ENCODE measurements around the gene RHOT2.
A peak's percentile ranks its signal among the peaks of the same experiment; 100 is the strongest.

Gene RHOT2

DNA sequence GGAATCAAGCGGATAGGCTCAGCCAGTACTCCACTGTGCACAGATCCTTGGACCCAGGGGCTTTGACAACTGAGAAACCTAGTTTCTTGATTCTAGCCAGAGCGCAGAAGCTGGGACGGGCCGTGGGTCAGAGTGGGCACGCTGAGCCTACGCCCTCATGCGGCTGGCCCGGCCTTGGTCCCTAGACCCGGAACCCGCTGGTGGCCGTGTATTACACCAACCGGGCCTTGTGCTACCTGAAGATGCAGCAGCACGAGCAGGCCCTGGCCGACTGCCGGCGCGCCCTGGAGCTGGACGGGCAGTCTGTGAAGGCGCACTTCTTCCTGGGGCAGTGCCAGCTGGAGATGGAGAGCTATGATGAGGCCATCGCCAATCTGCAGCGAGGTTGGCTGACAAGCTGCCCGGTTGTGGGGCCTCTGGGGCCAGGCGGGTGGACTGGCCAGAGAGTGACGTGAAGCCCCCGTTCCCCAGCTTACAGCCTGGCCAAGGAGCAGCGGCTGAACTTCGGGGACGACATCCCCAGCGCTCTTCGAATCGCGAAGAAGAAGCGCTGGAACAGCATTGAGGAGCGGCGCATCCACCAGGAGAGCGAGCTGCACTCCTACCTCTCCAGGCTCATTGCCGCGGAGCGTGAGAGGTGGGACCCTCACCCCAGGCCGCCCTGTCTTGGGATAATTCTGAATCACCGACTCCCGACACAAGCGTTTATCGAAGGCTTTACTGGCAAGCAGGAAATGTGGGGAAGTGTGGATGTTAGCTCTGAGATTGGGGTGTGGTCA, 13.2 kb downstream of the RHOT2 start:
- H3K4me3 ChIP-seq (ENCODE audit: low read depth, low read length) = peak overlapping the region; percentile 91
- no peaks in the 10 kb centered on the region for H3K27me3 ChIP-seq
- peaks cover 15% of the 10 kb centered on the region for H3K4me1 ChIP-seq
- peaks cover 41% of the 10 kb centered on the region for H3K36me3 ChIP-seq
- TF ChIP-seq, protein P1, sequence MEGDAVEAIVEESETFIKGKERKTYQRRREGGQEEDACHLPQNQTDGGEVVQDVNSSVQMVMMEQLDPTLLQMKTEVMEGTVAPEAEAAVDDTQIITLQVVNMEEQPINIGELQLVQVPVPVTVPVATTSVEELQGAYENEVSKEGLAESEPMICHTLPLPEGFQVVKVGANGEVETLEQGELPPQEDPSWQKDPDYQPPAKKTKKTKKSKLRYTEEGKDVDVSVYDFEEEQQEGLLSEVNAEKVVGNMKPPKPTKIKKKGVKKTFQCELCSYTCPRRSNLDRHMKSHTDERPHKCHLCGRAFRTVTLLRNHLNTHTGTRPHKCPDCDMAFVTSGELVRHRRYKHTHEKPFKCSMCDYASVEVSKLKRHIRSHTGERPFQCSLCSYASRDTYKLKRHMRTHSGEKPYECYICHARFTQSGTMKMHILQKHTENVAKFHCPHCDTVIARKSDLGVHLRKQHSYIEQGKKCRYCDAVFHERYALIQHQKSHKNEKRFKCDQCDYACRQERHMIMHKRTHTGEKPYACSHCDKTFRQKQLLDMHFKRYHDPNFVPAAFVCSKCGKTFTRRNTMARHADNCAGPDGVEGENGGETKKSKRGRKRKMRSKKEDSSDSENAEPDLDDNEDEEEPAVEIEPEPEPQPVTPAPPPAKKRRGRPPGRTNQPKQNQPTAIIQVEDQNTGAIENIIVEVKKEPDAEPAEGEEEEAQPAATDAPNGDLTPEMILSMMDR (IDR thresholded peaks at IDR 0.05; ENCODE audit: low read depth, low read length) = peak; percentile 16; the same call in 1 of the 2 replicates
- DNase-seq = peak; percentile 50
- H3K9me3 ChIP-seq = no peaks in the 10 kb centered on the region

DNA sequence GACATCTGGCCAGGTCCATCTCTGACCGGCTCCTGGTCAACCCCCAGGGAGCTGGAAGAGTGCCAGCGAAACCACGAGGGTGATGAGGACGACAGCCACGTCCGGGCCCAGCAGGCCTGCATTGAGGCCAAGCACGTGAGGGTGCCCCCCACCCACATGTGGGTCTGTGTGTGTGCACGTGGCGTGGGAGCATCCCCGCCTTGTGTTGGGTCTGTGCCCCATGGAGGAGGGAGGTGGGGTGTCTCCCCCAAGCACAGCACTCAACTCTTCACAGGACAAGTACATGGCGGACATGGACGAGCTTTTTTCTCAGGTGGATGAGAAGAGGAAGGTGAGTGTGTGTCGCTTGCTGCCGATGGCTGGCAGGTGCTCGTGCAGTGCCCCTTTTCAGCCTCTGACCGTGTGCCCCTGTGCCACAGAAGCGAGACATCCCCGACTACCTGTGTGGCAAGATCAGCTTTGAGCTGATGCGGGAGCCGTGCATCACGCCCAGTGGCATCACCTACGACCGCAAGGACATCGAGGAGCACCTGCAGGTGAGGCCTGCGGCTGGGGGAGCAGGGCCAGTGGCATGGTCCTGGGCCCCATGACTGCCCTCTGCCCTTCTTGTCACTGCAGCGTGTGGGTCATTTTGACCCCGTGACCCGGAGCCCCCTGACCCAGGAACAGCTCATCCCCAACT, 14.0 kb downstream of the RHOT2 start:
- TF ChIP-seq, protein P1 (IDR thresholded peaks at IDR 0.05; ENCODE audit: low read depth, low read length) = no peak
- H3K9me3 ChIP-seq = no peaks in the 10 kb centered on the region
- peaks cover 48% of the 10 kb centered on the region for H3K36me3 ChIP-seq
- H3K27me3 ChIP-seq = no peaks in the 10 kb centered on the region
- DNase-seq = peak; percentile 47
- peaks cover 15% of the 10 kb centered on the region for H3K4me1 ChIP-seq
- peak overlapping the region; percentile 91 for H3K4me3 ChIP-seq (ENCODE audit: low read depth, low read length)

DNA sequence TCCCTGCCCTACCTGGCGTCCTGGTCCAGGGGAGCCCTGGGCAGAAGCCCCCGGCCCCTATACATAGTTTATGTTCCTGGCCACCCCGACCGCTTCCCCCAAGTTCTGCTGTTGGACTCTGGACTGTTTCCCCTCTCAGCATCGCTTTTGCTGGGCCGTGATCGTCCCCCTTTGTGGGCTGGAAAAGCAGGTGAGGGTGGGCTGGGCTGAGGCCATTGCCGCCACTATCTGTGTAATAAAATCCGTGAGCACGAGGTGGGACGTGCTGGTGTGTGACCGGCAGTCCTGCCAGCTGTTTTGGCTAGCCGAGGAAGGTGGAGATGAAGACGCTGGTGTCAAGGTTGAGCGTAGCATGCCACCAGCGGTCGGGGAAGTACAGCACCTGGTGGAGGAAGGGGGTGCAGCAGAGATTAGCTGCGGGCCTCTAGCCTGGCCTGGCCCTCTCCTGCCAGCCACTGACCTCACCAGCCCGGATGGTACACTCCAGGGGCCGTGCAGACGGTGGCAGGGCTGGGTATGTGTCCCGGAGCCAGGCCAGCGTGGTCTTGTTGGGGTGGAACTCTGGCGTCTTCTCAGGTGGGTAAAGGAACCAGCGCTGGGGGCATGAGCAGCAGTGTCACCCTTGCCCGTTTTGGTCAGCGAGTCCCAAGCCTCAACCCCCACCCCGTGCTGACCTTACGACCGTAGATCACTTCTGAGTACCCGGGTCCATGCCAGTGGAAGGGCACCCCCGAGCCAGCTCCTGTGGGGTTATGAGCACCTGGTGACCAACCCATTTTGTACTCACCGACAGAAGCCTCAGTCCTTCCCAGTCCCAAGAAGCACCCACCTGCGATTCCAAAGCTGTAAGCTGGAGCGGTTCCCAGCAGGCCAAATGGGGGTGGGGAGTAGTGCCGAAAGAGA, 14.8 kb downstream of the RHOT2 start:
- TF ChIP-seq, protein P1 (IDR thresholded peaks at IDR 0.05; ENCODE audit: low read depth, low read length) = no peak
- DNase-seq = no peak
- peaks cover 15% of the 10 kb centered on the region for H3K4me1 ChIP-seq
- peaks cover 51% of the 10 kb centered on the region for H3K36me3 ChIP-seq
- no peaks in the 10 kb centered on the region for H3K9me3 ChIP-seq
- H3K27me3 ChIP-seq = no peaks in the 10 kb centered on the region
- H3K4me3 ChIP-seq (ENCODE audit: low read depth, low read length) = peak overlapping the region; percentile 69

DNA sequence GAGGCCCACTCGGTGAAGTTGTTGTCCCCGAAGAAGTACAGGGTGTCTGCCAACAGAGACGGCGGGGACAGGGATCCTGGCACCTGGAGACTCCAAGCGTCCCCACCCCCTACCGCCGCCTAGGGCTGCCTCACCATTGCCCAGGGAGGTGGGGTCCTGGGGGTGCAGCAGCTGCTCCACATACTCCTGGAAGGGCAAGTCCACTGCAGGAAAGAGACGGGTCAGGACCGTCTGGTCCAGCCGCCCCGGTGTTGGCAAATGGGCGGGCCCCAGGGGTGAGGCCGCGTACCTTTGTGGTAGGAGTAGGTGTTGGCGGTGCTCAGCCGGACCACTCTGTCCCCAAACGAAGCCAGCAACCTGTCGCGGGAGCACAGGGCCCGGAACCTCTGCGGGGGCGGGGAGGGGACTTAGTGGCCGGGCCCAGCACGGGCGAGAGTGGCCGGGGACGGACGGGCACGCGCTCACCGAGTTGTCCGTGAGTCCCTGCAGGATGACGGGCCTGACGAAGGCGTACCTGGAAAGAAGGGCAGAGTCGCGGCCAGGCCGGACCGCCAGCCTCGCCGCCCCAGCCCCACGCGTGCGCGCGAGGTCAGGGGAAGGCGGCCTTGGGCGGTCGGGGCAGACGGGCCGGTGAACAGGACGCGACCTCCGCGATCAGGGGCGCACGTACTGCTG, 15.6 kb downstream of the RHOT2 start:
- TF ChIP-seq, protein P1 (IDR thresholded peaks at IDR 0.05; ENCODE audit: low read depth, low read length) = no peak
- H3K27me3 ChIP-seq = no peaks in the 10 kb centered on the region
- H3K4me3 ChIP-seq (ENCODE audit: low read depth, low read length) = peak overlapping the region; percentile 69
- DNase-seq = no peak
- H3K4me1 ChIP-seq = peaks cover 15% of the 10 kb centered on the region
- peaks cover 51% of the 10 kb centered on the region for H3K36me3 ChIP-seq
- no peaks in the 10 kb centered on the region for H3K9me3 ChIP-seq

DNA sequence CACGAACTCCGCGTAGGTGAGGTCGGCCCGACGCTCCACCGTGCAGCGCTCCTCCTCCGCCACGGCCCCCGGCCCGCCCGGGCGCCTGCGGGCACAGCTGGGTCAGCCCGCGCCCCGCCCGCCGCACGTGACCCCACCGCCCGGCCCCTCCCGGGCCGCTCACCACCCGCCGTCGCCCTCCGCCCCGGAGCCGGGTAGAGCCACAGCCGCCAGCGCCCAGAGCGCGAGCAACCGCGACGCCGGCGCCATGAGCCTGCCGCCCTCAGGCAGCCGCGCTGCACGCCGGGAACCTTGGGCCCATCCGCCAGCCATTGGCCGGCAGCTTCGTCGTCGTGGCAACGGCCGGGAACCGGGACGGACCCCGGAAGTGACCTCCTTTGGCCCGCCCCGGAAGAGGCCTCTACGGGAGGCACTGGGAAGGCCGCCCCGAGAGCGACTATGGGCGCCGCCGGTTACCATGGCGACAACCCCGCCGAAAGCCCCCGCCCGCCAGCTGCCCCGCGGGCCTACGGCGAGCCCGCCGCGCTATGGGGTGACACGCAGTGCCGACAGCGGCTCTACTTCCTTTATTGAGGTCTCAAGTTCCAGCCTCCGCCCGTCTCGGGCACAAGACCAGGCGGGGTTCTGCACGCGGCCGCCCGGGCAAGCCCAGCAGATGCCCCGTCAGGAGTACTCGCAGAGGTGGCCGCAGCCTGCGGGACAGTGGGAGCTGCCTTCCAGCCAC, 16.3 kb downstream of the RHOT2 start, which contains the start of gene JMJD8:
TSS of gene JMJD8 (minus strand) at position 264 of the 724 bp plus-strand sequence. CDS start at position 249, 15 bp downstream.
- peak; percentile 99 for DNase-seq
- TF ChIP-seq, protein P1 (IDR thresholded peaks at IDR 0.05; ENCODE audit: low read depth, low read length) = no peak
- H3K4me1 ChIP-seq = peaks cover 12% of the 10 kb centered on the region; the same call in 1 of the 2 replicates
- H3K9me3 ChIP-seq = no peaks in the 10 kb centered on the region
- no peaks in the 10 kb centered on the region for H3K27me3 ChIP-seq
- H3K36me3 ChIP-seq = peaks cover 51% of the 10 kb centered on the region
- H3K4me3 ChIP-seq (ENCODE audit: low read depth, low read length) = peak within 1 kb of the TSS; percentile 69
